Upper lobe of left lung (tissue), 6 donors: ENCODE data around the gene MORC2. TPM values are rescaled to one million over a fixed set of nuclear protein-coding genes. Genes with fewer than 3 reads are reported as not detected.
A peak's percentile ranks its signal among the peaks of the same experiment; 100 is the strongest.

Source experiments
- ATAC-seq, 2 donors: fragments of 200-7000 bp; cut with Tn5 transposase; one replicate each; pipeline ENCODE4 v1.9.1; 2022; ENCODE audit warnings: mild to moderate bottlenecking in 2 of 2, moderate library complexity in 2 of 2; ENCODE audit not compliant: low FRiP score in 2 of 2
- DNase-seq, 2 donors: peaks; one replicate each; pipeline ENCODE4 v3.0.0-alpha.2; 2019 to 2020
- H3K27ac ChIP-seq, 4 donors: fragments of 200-600 bp; sonication (generic); one replicate each; pipeline ENCODE4 v1.5.1; 2016 to 2019
- H3K27me3 ChIP-seq, 4 donors: fragments of 200-600 bp; sonication (generic); one replicate each; pipeline ENCODE4 v1.5.1; 2017 to 2019
- H3K36me3 ChIP-seq, 4 donors: fragments of 200-600 bp; sonication (generic); one replicate each; pipeline ENCODE4 v1.5.1; 2016 to 2019
- H3K4me1 ChIP-seq, 4 donors: fragments of 200-600 bp; sonication (generic); one replicate each; pipeline ENCODE4 v1.5.1; 2018 to 2019
- H3K4me3 ChIP-seq, 4 donors: fragments of 200-600 bp; sonication (generic); one replicate each; pipeline ENCODE4 v1.5.1; 2017 to 2019; ENCODE audit warnings: mild to moderate bottlenecking in 2 of 4, moderate library complexity in 1 of 4
- H3K9me3 ChIP-seq, 4 donors: fragments of 200-600 bp; sonication (generic); one replicate each; pipeline ENCODE4 v1.5.1; 2018 to 2019
- CTCF ChIP-seq, 6 experiments: fragments of 450-650 bp in 4 of 6; fragments of 200-600 bp in 2 of 6; sonication (generic) in 2 of 6; IDR thresholded peaks; one replicate each; pipeline ENCODE4 v1.5.1; 2016 to 2019; ENCODE audit warnings: antibody characterized with exemption in 6 of 6
- EP300 ChIP-seq, 4 donors: sonication (generic); formaldehyde crosslinking; IDR thresholded peaks; one replicate each; pipeline ENCODE4 v1.5.1; 2017; ENCODE audit warnings: antibody characterized with exemption in 4 of 4, control low read depth in 2 of 4
- POLR2A ChIP-seq, 4 donors: fragments of 450-650 bp; IDR thresholded peaks; one replicate each; pipeline ENCODE4 v1.5.1; 2016 to 2017; ENCODE audit warnings: antibody characterized with exemption in 4 of 4, mild to moderate bottlenecking in 2 of 4
- POLR2AphosphoS5 ChIP-seq, 2 donors: sonication (generic); formaldehyde crosslinking; IDR thresholded peaks; one replicate each; pipeline ENCODE4 v1.5.1; 2017; ENCODE audit warnings: antibody characterized with exemption in 2 of 2
- WGBS, 2 donors: methylation state at CpG; one replicate each; pipeline ENCODE4 v1.1.5; 2017 to 2018; 5-methylcytosine and 5-hydroxymethylcytosine counted together
- total RNA-seq, 6 donors: library from RNA; depleted of rRNA in 4 of 6; stranded (reverse); fragments of >200 nt in 4 of 6; gene quantifications; one replicate each; pipeline versions ENCODE4 v1.1.0 to v1.2.1, GENCODE V29; 2016 to 2021
- donor health status: DM: no; HTN: no; CAD: no; lungs with moderate emphysema.
- donor health status: DM: no; HTN: yes; CAD: no; lungs with severe emphysema.

MORC2 gene
- total RNA-seq, 6 donors from 2014 or later = 13.8 to 54.5 (median 20.6) TPM

- ATAC-seq = no peak
- Histone ChIP-seq H3K9me3 (no peaks in the 10 kb centered on the region), H3K27me3 (no peaks in the 10 kb centered on the region), H3K36me3 (peaks cover 0 to 5% (median 0%) of the 10 kb centered on the region in 4 donors), H3K27ac (no peak overlapping the region), H3K4me3 (no peak overlapping the region), H3K4me1 (no peaks in the 10 kb centered on the region)
- 90 to 93% methylated on average over 5 of the region's 5 CpGs for WGBS, 2 donors
- no peak for DNase-seq
- TF ChIP-seq POLR2AphosphoS5 (IDR thresholded peaks at IDR 0.05) (no peak), CTCF (IDR thresholded peaks at IDR 0.05) (no peak), EP300 (IDR thresholded peaks at IDR 0.05) (no peak), POLR2A (IDR thresholded peaks at IDR 0.05) (no peak)
These were observed 59.3 kb downstream of the MORC2 start for GRCh38 chr22:30909306-30909705.

GRCh38 chr22:30908051-30908461 lies 60.5 kb downstream of the MORC2 start:
- Histone ChIP-seq H3K4me3 (no peak overlapping the region), H3K36me3 (peaks cover 0 to 5% (median 0%) of the 10 kb centered on the region in 4 donors), H3K27me3 (no peaks in the 10 kb centered on the region), H3K4me1 (no peaks in the 10 kb centered on the region), H3K9me3 (no peaks in the 10 kb centered on the region), H3K27ac (no peak overlapping the region)
- TF ChIP-seq EP300 (IDR thresholded peaks at IDR 0.05) (no peak), POLR2AphosphoS5 (IDR thresholded peaks at IDR 0.05) (no peak), CTCF (IDR thresholded peaks at IDR 0.05) (no peak), POLR2A (IDR thresholded peaks at IDR 0.05) (no peak)
- DNase-seq (no peak), ATAC-seq (peak in 1 of 2 donors; percentile 64)
- 92 to 97% methylated on average over 5 to 6 of the region's 6 CpGs for WGBS, 2 donors

- no peaks in the 10 kb centered on the region for H3K27me3 ChIP-seq
- TF ChIP-seq CTCF (IDR thresholded peaks at IDR 0.05) = no peak
- no peak for TF ChIP-seq EP300 (IDR thresholded peaks at IDR 0.05)
- TF ChIP-seq POLR2A (IDR thresholded peaks at IDR 0.05) = no peak
- no peak for TF ChIP-seq POLR2AphosphoS5 (IDR thresholded peaks at IDR 0.05)
These were observed 61.6 kb downstream of the MORC2 start for GRCh38 chr22:30906946-30907345.

GRCh38 chr22:30906411-30906810 lies 62.2 kb downstream of the MORC2 start:
- Histone ChIP-seq H3K4me1 (no peaks in the 10 kb centered on the region), H3K9me3 (no peaks in the 10 kb centered on the region), H3K27ac (no peak overlapping the region), H3K27me3 (no peaks in the 10 kb centered on the region), H3K4me3 (no peak overlapping the region), H3K36me3 (peaks cover 0 to 5% (median 0%) of the 10 kb centered on the region in 4 donors)
- ATAC-seq = no peak
- no peak for DNase-seq
- WGBS, 2 donors = 94 to 96% methylated on average over 9 of the region's 9 CpGs
- TF ChIP-seq POLR2AphosphoS5 (IDR thresholded peaks at IDR 0.05) = no peak

More at GRCh38 chr22:30906946-30907345, 61.6 kb downstream of the MORC2 start:
- no peak overlapping the region for H3K27ac ChIP-seq
- ATAC-seq (no peak), DNase-seq (no peak)
- no peak overlapping the region for H3K4me3 ChIP-seq
- 86 to 100% methylated on average over 1 of the region's 1 CpG for WGBS, 2 donors
- H3K9me3 ChIP-seq = no peaks in the 10 kb centered on the region
- no peaks in the 10 kb centered on the region for H3K4me1 ChIP-seq
- peaks cover 0 to 5% (median 0%) of the 10 kb centered on the region in 4 donors for H3K36me3 ChIP-seq

GRCh38 chr22:30905696-30906341 lies 62.8 kb downstream of the MORC2 start:
- no peaks in the 10 kb centered on the region for H3K27me3 ChIP-seq
- no peaks in the 10 kb centered on the region for H3K4me1 ChIP-seq
- no peak overlapping the region for H3K4me3 ChIP-seq
- ATAC-seq (peak in 1 of 2 donors; percentile 42), DNase-seq (peak in 1 of 2 donors; percentile 77)
- no peak overlapping the region for H3K27ac ChIP-seq
- no peaks in the 10 kb centered on the region for H3K9me3 ChIP-seq
- 93 to 96% methylated on average over 44 to 45 of the region's 49 CpGs for WGBS, 2 donors
- no peak for TF ChIP-seq CTCF (IDR thresholded peaks at IDR 0.05)
- TF ChIP-seq POLR2AphosphoS5 (IDR thresholded peaks at IDR 0.05) = no peak
- no peak for TF ChIP-seq POLR2A (IDR thresholded peaks at IDR 0.05)
- TF ChIP-seq EP300 (IDR thresholded peaks at IDR 0.05) = no peak
- H3K36me3 ChIP-seq = peaks cover 0 to 5% (median 0%) of the 10 kb centered on the region in 4 donors
